Lower leg skin (tissue), 3 donors: ENCODE results near the gene AGXT.

Source experiments
- CTCF ChIP-seq, 3 donors: fragments of 450-650 bp; IDR thresholded peaks; one replicate each; pipeline ENCODE4 v1.5.1; 2016; ENCODE audit warnings: antibody characterized with exemption in 3 of 3, mild to moderate bottlenecking in 3 of 3, moderate library complexity in 2 of 3
- POLR2A ChIP-seq, 2 donors: fragments of 450-650 bp; IDR thresholded peaks; one replicate each; pipeline ENCODE4 v1.6.1; 2016 to 2017; ENCODE audit warnings: antibody characterized with exemption in 2 of 2, mild to moderate bottlenecking in 1 of 2, moderate library complexity in 1 of 2

GRCh38 chr2:240888130-240888889 is 19.7 kb downstream of the AGXT start:
- TF ChIP-seq CTCF (IDR thresholded peaks at IDR 0.05) (no peak), POLR2A (IDR thresholded peaks at IDR 0.05) (no peak)
